ENCODE data around the gene DHRS13.
"Not testable (repeated sequence)": the region's sequence is repeated elsewhere in the genome, so short reads cannot be mapped to it uniquely, and the experiment has no call there.

Gene DHRS13

GRCh38 chr17:28879886-28880571 is 22.9 kb downstream of the DHRS13 start:
- DNase-seq, result no peak

- DNase-seq, result peak; percentile 29
Measured at GRCh38 chr17:28878981-28879380, 23.9 kb downstream of the DHRS13 start.

- no peak for DNase-seq
Measured at GRCh38 chr17:28878158-28878910, 24.5 kb downstream of the DHRS13 start.

GRCh38 chr17:28877150-28877711 is 25.6 kb downstream of the DHRS13 start:
- not testable (repeated sequence) for DNase-seq

GRCh38 chr17:28875848-28876550 is 26.9 kb downstream of the DHRS13 start:
- no peak for DNase-seq

- no peak for DNase-seq
Measured at GRCh38 chr17:28874750-28875149, 28.1 kb downstream of the DHRS13 start.

- no peak for DNase-seq
Measured at GRCh38 chr17:28873839-28874238, 29.0 kb downstream of the DHRS13 start.

- DNase-seq, result no peak
Measured at GRCh38 chr17:28871056-28871579, 31.8 kb downstream of the DHRS13 start.

GRCh38 chr17:28867276-28867675 is 35.6 kb downstream of the DHRS13 start:
- no peak for DNase-seq

- DNase-seq, result no peak
Measured at GRCh38 chr17:28865946-28866752, 36.7 kb downstream of the DHRS13 start.

GRCh38 chr17:28864991-28865849 is 37.7 kb downstream of the DHRS13 start:
- DNase-seq, result no peak

- no peak for DNase-seq
Measured at GRCh38 chr17:28863953-28864352, 38.9 kb downstream of the DHRS13 start.

GRCh38 chr17:28862561-28862960 is 40.3 kb downstream of the DHRS13 start:
- DNase-seq, result no peak

- no peak for DNase-seq
Measured at GRCh38 chr17:28861393-28862203, 41.3 kb downstream of the DHRS13 start.

- no peak for DNase-seq
Measured at GRCh38 chr17:28860363-28860808, 42.5 kb downstream of the DHRS13 start.

GRCh38 chr17:28858801-28859355 is 44.0 kb downstream of the DHRS13 start:
- DNase-seq, result no peak

- no peak for DNase-seq
Measured at GRCh38 chr17:28857905-28858800, 44.7 kb downstream of the DHRS13 start.

GRCh38 chr17:28856028-28856574 is 46.8 kb downstream of the DHRS13 start:
- DNase-seq, result no peak

GRCh38 chr17:28855336-28855679 is 47.6 kb downstream of the DHRS13 start:
- DNase-seq, result no peak
